ENCODE data around the gene LHFPL3.

LHFPL3 gene

GRCh38 chr7:104352736-104353135, 24.3 kb downstream of the LHFPL3 start:
- TF ChIP-seq ZFX (IDR thresholded peaks at IDR 0.05) (no peak), CTCF (conservative IDR thresholded peaks at IDR 0.05) (no peak)
- no peak overlapping the region for H3K27ac ChIP-seq

- H3K27ac ChIP-seq, result no peak overlapping the region
- TF ChIP-seq CTCF (conservative IDR thresholded peaks at IDR 0.05) (no peak), ZFX (IDR thresholded peaks at IDR 0.05) (no peak)
These were observed 28.8 kb downstream of the LHFPL3 start for GRCh38 chr7:104357166-104357565.

- TF ChIP-seq CTCF (conservative IDR thresholded peaks at IDR 0.05), result no peak
- TF ChIP-seq ZFX (IDR thresholded peaks at IDR 0.05), result no peak
- no peak overlapping the region for H3K27ac ChIP-seq
These were observed 30.2 kb downstream of the LHFPL3 start for GRCh38 chr7:104358446-104359132.

GRCh38 chr7:104362756-104363155, 34.4 kb downstream of the LHFPL3 start:
- TF ChIP-seq ZFX (IDR thresholded peaks at IDR 0.05), result no peak
- H3K27ac ChIP-seq, result no peak overlapping the region

GRCh38 chr7:104363355-104363754, 35.0 kb downstream of the LHFPL3 start:
- no peak overlapping the region for H3K27ac ChIP-seq
- TF ChIP-seq CTCF (conservative IDR thresholded peaks at IDR 0.05) (no peak), ZFX (IDR thresholded peaks at IDR 0.05) (no peak)

- TF ChIP-seq ZFX (IDR thresholded peaks at IDR 0.05), result no peak
- TF ChIP-seq CTCF (conservative IDR thresholded peaks at IDR 0.05), result no peak
- no peak overlapping the region for H3K27ac ChIP-seq
These were observed 38.0 kb downstream of the LHFPL3 start for GRCh38 chr7:104366390-104366789.

GRCh38 chr7:104367926-104368325, 39.5 kb downstream of the LHFPL3 start:
- no peak for TF ChIP-seq CTCF (conservative IDR thresholded peaks at IDR 0.05)
- H3K27ac ChIP-seq, result no peak overlapping the region

Data from C4-2B (cell line).